ENCODE data around the gene TNFSF8.
A peak's percentile ranks its signal among the peaks of the same experiment; 100 is the strongest.

Gene TNFSF8

GRCh38 chr9:114905170-114905940 lies 25.0 kb downstream of the TNFSF8 start:
- no peak for DNase-seq (ENCODE audit: low read depth)

GRCh38 chr9:114902786-114903524 lies 27.4 kb downstream of the TNFSF8 start:
- no peak for DNase-seq (ENCODE audit: low read depth)

- no peak for DNase-seq (ENCODE audit: low read depth)
Measured at GRCh38 chr9:114900942-114901802, 29.2 kb downstream of the TNFSF8 start.

- no peak for DNase-seq (ENCODE audit: low read depth)
Measured at GRCh38 chr9:114899995-114900394, 30.4 kb downstream of the TNFSF8 start.

- DNase-seq (ENCODE audit: low read depth), result no peak
Measured at GRCh38 chr9:114899461-114899860, 30.9 kb downstream of the TNFSF8 start.

- peak; percentile 56 for DNase-seq (ENCODE audit: low read depth)
Measured at GRCh38 chr9:114898741-114899140, 31.6 kb downstream of the TNFSF8 start.

GRCh38 chr9:114897196-114897595 lies 33.2 kb downstream of the TNFSF8 start:
- no peak for DNase-seq (ENCODE audit: low read depth)

- DNase-seq (ENCODE audit: low read depth), result no peak
Measured at GRCh38 chr9:114896344-114896743, 34.0 kb downstream of the TNFSF8 start.

GRCh38 chr9:114895521-114895991 lies 34.8 kb downstream of the TNFSF8 start:
- no peak for DNase-seq (ENCODE audit: low read depth)

GRCh38 chr9:114894609-114895433 lies 35.6 kb downstream of the TNFSF8 start:
- no peak for DNase-seq (ENCODE audit: low read depth)

- DNase-seq (ENCODE audit: low read depth), result no peak
Measured at GRCh38 chr9:114894206-114894605, 36.2 kb downstream of the TNFSF8 start.

GRCh38 chr9:114893221-114894010 lies 37.0 kb downstream of the TNFSF8 start:
- DNase-seq (ENCODE audit: low read depth), result no peak

- DNase-seq (ENCODE audit: low read depth), result no peak
Measured at GRCh38 chr9:114889802-114890224, 40.6 kb downstream of the TNFSF8 start.

- DNase-seq (ENCODE audit: low read depth), result no peak
Measured at GRCh38 chr9:114888607-114889006, 41.8 kb downstream of the TNFSF8 start.

GRCh38 chr9:114887963-114888362 lies 42.4 kb downstream of the TNFSF8 start:
- no peak for DNase-seq (ENCODE audit: low read depth)

GRCh38 chr9:114884787-114885452 lies 45.5 kb downstream of the TNFSF8 start:
- DNase-seq (ENCODE audit: low read depth), result no peak

GRCh38 chr9:114883709-114884108 lies 46.7 kb downstream of the TNFSF8 start:
- DNase-seq (ENCODE audit: low read depth), result no peak

- no peak for DNase-seq (ENCODE audit: low read depth)
Measured at GRCh38 chr9:114880291-114880745, 50.1 kb downstream of the TNFSF8 start.

- no peak for DNase-seq (ENCODE audit: low read depth)
Measured at GRCh38 chr9:114878879-114879564, 51.4 kb downstream of the TNFSF8 start.
